ENCODE measurements around the gene SASH1. TPM values are rescaled to one million over a fixed set of nuclear protein-coding genes. Genes with fewer than 3 reads are reported as not detected.
A peak's percentile ranks its signal among the peaks of the same experiment; 100 is the strongest.

SASH1 gene
- polyA plus RNA-seq, 3 donors, result 25.2 to 33.8 (median 27.3) TPM

GRCh38 chr6:148502083-148502772, 159.6 kb downstream of the SASH1 start:
- no peak for DNase-seq (ENCODE audit: extremely low read depth in 1 of 11, low read depth in 9 of 11, low spot score in 4 of 11)

GRCh38 chr6:148502773-148503135, 160.1 kb downstream of the SASH1 start:
- no peak for DNase-seq (ENCODE audit: extremely low read depth in 1 of 11, low read depth in 9 of 11, low spot score in 4 of 11)

GRCh38 chr6:148503703-148504102, 161.1 kb downstream of the SASH1 start:
- DNase-seq (ENCODE audit: extremely low read depth in 1 of 11, low read depth in 9 of 11, low spot score in 4 of 11), result no peak

- DNase-seq (ENCODE audit: extremely low read depth in 1 of 11, low read depth in 9 of 11, low spot score in 4 of 11), result no peak
Measured at GRCh38 chr6:148507774-148508173, 165.1 kb downstream of the SASH1 start.

- DNase-seq (ENCODE audit: extremely low read depth in 1 of 11, low read depth in 9 of 11, low spot score in 4 of 11), result peak in 3 of 11 donors; percentile 45 to 60 (median 52)
Measured at GRCh38 chr6:148508401-148509041, 165.9 kb downstream of the SASH1 start.

GRCh38 chr6:148509119-148509799, 166.6 kb downstream of the SASH1 start:
- DNase-seq (ENCODE audit: extremely low read depth in 1 of 11, low read depth in 9 of 11, low spot score in 4 of 11), result no peak

- peak; percentile 56 to 88 (median 71) for DNase-seq (ENCODE audit: extremely low read depth in 1 of 11, low read depth in 9 of 11, low spot score in 4 of 11)
Measured at GRCh38 chr6:148509800-148510581, 167.4 kb downstream of the SASH1 start.

- DNase-seq (ENCODE audit: extremely low read depth in 1 of 11, low read depth in 9 of 11, low spot score in 4 of 11), result peak in 9 of 11 donors; percentile 52 to 89 (median 68)
Measured at GRCh38 chr6:148513145-148514071, 170.8 kb downstream of the SASH1 start.

GRCh38 chr6:148514091-148514845, 171.6 kb downstream of the SASH1 start:
- DNase-seq (ENCODE audit: extremely low read depth in 1 of 11, low read depth in 9 of 11, low spot score in 4 of 11), result no peak

GRCh38 chr6:148516217-148516616, 173.6 kb downstream of the SASH1 start:
- DNase-seq (ENCODE audit: extremely low read depth in 1 of 11, low read depth in 9 of 11, low spot score in 4 of 11), result no peak

- DNase-seq (ENCODE audit: extremely low read depth in 1 of 11, low read depth in 9 of 11, low spot score in 4 of 11), result no peak
Measured at GRCh38 chr6:148516617-148517016, 174.0 kb downstream of the SASH1 start.

- no peak for DNase-seq (ENCODE audit: extremely low read depth in 1 of 11, low read depth in 9 of 11, low spot score in 4 of 11)
Measured at GRCh38 chr6:148517470-148517869, 174.8 kb downstream of the SASH1 start.

GRCh38 chr6:148518511-148519156, 176.0 kb downstream of the SASH1 start:
- DNase-seq (ENCODE audit: extremely low read depth in 1 of 11, low read depth in 9 of 11, low spot score in 4 of 11), result no peak

- DNase-seq (ENCODE audit: extremely low read depth in 1 of 11, low read depth in 9 of 11, low spot score in 4 of 11), result no peak
Measured at GRCh38 chr6:148520109-148520841, 177.6 kb downstream of the SASH1 start.

- no peak for DNase-seq (ENCODE audit: extremely low read depth in 1 of 11, low read depth in 9 of 11, low spot score in 4 of 11)
Measured at GRCh38 chr6:148521158-148521557, 178.5 kb downstream of the SASH1 start.

GRCh38 chr6:148521586-148521985, 178.9 kb downstream of the SASH1 start:
- no peak for DNase-seq (ENCODE audit: extremely low read depth in 1 of 11, low read depth in 9 of 11, low spot score in 4 of 11)

GRCh38 chr6:148523048-148523447, 180.4 kb downstream of the SASH1 start:
- DNase-seq (ENCODE audit: extremely low read depth in 1 of 11, low read depth in 9 of 11, low spot score in 4 of 11), result no peak
